ENCODE measurements around the gene FAT2. TPM values are rescaled to one million over a fixed set of nuclear protein-coding genes. Genes with fewer than 3 reads are reported as not detected.
"Not testable (repeated sequence)": the region's sequence is repeated elsewhere in the genome, so short reads cannot be mapped to it uniquely, and the experiment has no call there.

FAT2 gene
- total RNA-seq, 1 experiment from 2014 or later: not detected

- DNase-seq (ENCODE audit: low spot score): no peak
Measured at GRCh38 chr5:151581812-151582583, 9.1 kb downstream of the FAT2 start.

GRCh38 chr5:151581347-151581746 is 9.8 kb downstream of the FAT2 start:
- DNase-seq (ENCODE audit: low spot score): no peak

GRCh38 chr5:151580858-151581257 is 10.3 kb downstream of the FAT2 start:
- DNase-seq (ENCODE audit: low spot score): no peak

GRCh38 chr5:151580239-151580638 is 10.9 kb downstream of the FAT2 start:
- no peak for DNase-seq (ENCODE audit: low spot score)

GRCh38 chr5:151579146-151579545 is 12.0 kb downstream of the FAT2 start:
- DNase-seq (ENCODE audit: low spot score): not testable (repeated sequence)

GRCh38 chr5:151578326-151579025 is 12.7 kb downstream of the FAT2 start:
- DNase-seq (ENCODE audit: low spot score): no peak

GRCh38 chr5:151577566-151577965 is 13.6 kb downstream of the FAT2 start:
- DNase-seq (ENCODE audit: low spot score): no peak

- DNase-seq (ENCODE audit: low spot score): no peak
Measured at GRCh38 chr5:151574444-151574996, 16.6 kb downstream of the FAT2 start.

GRCh38 chr5:151572657-151573368 is 18.3 kb downstream of the FAT2 start:
- no peak for DNase-seq (ENCODE audit: low spot score)

GRCh38 chr5:151571270-151572173 is 19.6 kb downstream of the FAT2 start:
- DNase-seq (ENCODE audit: low spot score): no peak

GRCh38 chr5:151570512-151571269 is 20.4 kb downstream of the FAT2 start:
- peak; percentile 86 for DNase-seq (ENCODE audit: low spot score)

GRCh38 chr5:151570058-151570457 is 21.1 kb downstream of the FAT2 start:
- peak; percentile 32 for DNase-seq (ENCODE audit: low spot score)

- DNase-seq (ENCODE audit: low spot score): no peak
Measured at GRCh38 chr5:151569132-151570046, 21.7 kb downstream of the FAT2 start.

- DNase-seq (ENCODE audit: low spot score): no peak
Measured at GRCh38 chr5:151568036-151568435, 23.1 kb downstream of the FAT2 start.

GRCh38 chr5:151565971-151566370 is 25.2 kb downstream of the FAT2 start:
- DNase-seq (ENCODE audit: low spot score): no peak

- no peak for DNase-seq (ENCODE audit: low spot score)
Measured at GRCh38 chr5:151562019-151562707, 29.0 kb downstream of the FAT2 start.

GRCh38 chr5:151557951-151558350 is 33.2 kb downstream of the FAT2 start:
- DNase-seq (ENCODE audit: low spot score): no peak

GRCh38 chr5:151557466-151557865 is 33.7 kb downstream of the FAT2 start:
- no peak for DNase-seq (ENCODE audit: low spot score)

- no peak for DNase-seq (ENCODE audit: low spot score)
Measured at GRCh38 chr5:151556806-151557205, 34.3 kb downstream of the FAT2 start.

All from HT-29 (cell line).